Ishikawa (cell line): ENCODE measurements around the gene ELMOD2.

ENCODE experiments used
- CEBPB ChIP-seq: IDR thresholded peaks from 2 replicates; pipeline ENCODE4 v1.6.1; 2012
- CREB1 ChIP-seq: IDR thresholded peaks from 2 replicates; pipeline ENCODE4 v1.6.1; 2012; ENCODE audit warnings: low read depth
- EGR1 ChIP-seq: IDR thresholded peaks from 2 replicates; pipeline ENCODE4 v1.6.1; 2012
- EP300 ChIP-seq: IDR thresholded peaks from 2 replicates; pipeline ENCODE4 v1.6.1; 2012; ENCODE audit warnings: borderline replicate concordance
- FOXM1 ChIP-seq: IDR thresholded peaks from 2 replicates; pipeline ENCODE4 v1.6.1; 2012; ENCODE audit warnings: low read depth, borderline replicate concordance
- MAX ChIP-seq: IDR thresholded peaks from 2 replicates; pipeline ENCODE4 v1.6.1; 2012
- NFIC ChIP-seq: IDR thresholded peaks from 2 replicates; pipeline ENCODE4 v1.6.1; 2012
- RAD21 ChIP-seq: IDR thresholded peaks from 2 replicates; pipeline ENCODE4 v1.6.1; 2012; ENCODE audit warnings: low read depth
- TAF1 ChIP-seq: IDR thresholded peaks from 2 replicates; pipeline ENCODE4 v1.6.1; 2012; ENCODE audit warnings: low read depth, mild to moderate bottlenecking
- TCF12 ChIP-seq: IDR thresholded peaks from 2 replicates; pipeline ENCODE4 v1.6.1; 2012; ENCODE audit warnings: low read depth
- TEAD4 ChIP-seq: IDR thresholded peaks from 2 replicates; pipeline ENCODE4 v1.6.1; 2012
- USF1 ChIP-seq: IDR thresholded peaks from 2 replicates; pipeline ENCODE4 v1.6.1; 2012
- YY1 ChIP-seq: IDR thresholded peaks from 2 replicates; pipeline ENCODE4 v1.6.1; 2012; ENCODE audit warnings: low read depth
- ZBTB7A ChIP-seq: IDR thresholded peaks from 2 replicates; pipeline ENCODE4 v1.6.1; 2012; ENCODE audit warnings: low read depth
- TF ChIP-seq, protein P1 (sequence below): IDR thresholded peaks from 2 replicates; pipeline ENCODE4 v1.6.1; 2012; ENCODE audit warnings: low read depth, mild to moderate bottlenecking

ELMOD2 gene

DNA sequence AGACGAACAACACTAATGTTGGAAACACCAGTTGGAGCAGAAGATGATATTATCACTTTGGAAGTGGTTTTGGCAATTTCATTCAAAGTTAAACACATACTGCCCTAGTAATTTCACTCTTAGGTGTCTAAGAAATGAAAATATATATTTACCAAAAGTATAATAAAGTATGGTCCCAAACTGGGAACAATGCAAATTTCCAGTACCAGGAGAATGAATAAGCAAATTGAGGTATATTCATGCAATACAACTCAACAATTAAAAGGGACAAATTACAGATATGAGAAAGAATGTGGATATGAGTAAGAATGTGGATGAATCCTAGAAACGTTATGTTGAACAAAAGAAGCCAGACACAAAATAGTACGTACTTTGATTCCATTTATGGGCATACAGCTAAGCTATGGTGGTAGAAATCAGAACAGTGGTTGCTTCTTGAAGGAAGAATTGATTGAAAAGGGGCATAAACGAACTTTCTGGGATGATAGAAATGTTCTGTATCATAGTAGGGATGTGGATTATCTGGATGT, 10.0 kb downstream of the ELMOD2 start:
- TF ChIP-seq, protein P1, sequence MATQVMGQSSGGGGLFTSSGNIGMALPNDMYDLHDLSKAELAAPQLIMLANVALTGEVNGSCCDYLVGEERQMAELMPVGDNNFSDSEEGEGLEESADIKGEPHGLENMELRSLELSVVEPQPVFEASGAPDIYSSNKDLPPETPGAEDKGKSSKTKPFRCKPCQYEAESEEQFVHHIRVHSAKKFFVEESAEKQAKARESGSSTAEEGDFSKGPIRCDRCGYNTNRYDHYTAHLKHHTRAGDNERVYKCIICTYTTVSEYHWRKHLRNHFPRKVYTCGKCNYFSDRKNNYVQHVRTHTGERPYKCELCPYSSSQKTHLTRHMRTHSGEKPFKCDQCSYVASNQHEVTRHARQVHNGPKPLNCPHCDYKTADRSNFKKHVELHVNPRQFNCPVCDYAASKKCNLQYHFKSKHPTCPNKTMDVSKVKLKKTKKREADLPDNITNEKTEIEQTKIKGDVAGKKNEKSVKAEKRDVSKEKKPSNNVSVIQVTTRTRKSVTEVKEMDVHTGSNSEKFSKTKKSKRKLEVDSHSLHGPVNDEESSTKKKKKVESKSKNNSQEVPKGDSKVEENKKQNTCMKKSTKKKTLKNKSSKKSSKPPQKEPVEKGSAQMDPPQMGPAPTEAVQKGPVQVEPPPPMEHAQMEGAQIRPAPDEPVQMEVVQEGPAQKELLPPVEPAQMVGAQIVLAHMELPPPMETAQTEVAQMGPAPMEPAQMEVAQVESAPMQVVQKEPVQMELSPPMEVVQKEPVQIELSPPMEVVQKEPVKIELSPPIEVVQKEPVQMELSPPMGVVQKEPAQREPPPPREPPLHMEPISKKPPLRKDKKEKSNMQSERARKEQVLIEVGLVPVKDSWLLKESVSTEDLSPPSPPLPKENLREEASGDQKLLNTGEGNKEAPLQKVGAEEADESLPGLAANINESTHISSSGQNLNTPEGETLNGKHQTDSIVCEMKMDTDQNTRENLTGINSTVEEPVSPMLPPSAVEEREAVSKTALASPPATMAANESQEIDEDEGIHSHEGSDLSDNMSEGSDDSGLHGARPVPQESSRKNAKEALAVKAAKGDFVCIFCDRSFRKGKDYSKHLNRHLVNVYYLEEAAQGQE, result no peak
- TF ChIP-seq EP300 (no peak), YY1 (no peak), TCF12 (no peak), EGR1 (no peak), MAX (no peak), USF1 (no peak), RAD21 (no peak), NFIC (no peak), TAF1 (no peak), CEBPB (no peak), FOXM1 (no peak), CREB1 (no peak), ZBTB7A (no peak), TEAD4 (no peak)

- TF ChIP-seq TCF12 (no peak), CEBPB (no peak), EGR1 (no peak)
Measured at GRCh38 chr4:140556372-140557085, 32.6 kb downstream of the ELMOD2 start.

GRCh38 chr4:140557831-140558435, 34.0 kb downstream of the ELMOD2 start:
- no peak for TF ChIP-seq CREB1
- TF ChIP-seq FOXM1, result no peak
- no peak for TF ChIP-seq TEAD4
- TF ChIP-seq EP300, result no peak
- no peak for TF ChIP-seq TCF12
- no peak for TF ChIP-seq ZBTB7A
- TF ChIP-seq NFIC, result no peak
- TF ChIP-seq, protein P1, result no peak

GRCh38 chr4:140559696-140560095, 35.7 kb downstream of the ELMOD2 start:
- no peak for TF ChIP-seq FOXM1
- TF ChIP-seq, protein P1, result no peak
- TF ChIP-seq NFIC, result no peak
- no peak for TF ChIP-seq CREB1
- no peak for TF ChIP-seq TEAD4
- TF ChIP-seq TAF1, result no peak
- no peak for TF ChIP-seq RAD21
- no peak for TF ChIP-seq YY1
- no peak for TF ChIP-seq EGR1
- no peak for TF ChIP-seq USF1
- TF ChIP-seq ZBTB7A, result no peak
- no peak for TF ChIP-seq EP300
- TF ChIP-seq MAX, result no peak
- TF ChIP-seq CEBPB, result no peak
- TF ChIP-seq TCF12, result no peak
